Epithelial cell of umbilical artery (primary cell): ENCODE data around the gene LEP. TPM values are rescaled to one million over a fixed set of nuclear protein-coding genes. Genes with fewer than 3 reads are reported as not detected.

ENCODE experiments used
- total RNA-seq: library from RNA; depleted of rRNA; stranded (reverse); fragments of >200 nt; gene quantifications from 2 replicates; pipeline ENCODE4 v1.2.3, GENCODE V29; 2014

The LEP gene
- total RNA-seq = not detected in 2 replicates

DNA sequence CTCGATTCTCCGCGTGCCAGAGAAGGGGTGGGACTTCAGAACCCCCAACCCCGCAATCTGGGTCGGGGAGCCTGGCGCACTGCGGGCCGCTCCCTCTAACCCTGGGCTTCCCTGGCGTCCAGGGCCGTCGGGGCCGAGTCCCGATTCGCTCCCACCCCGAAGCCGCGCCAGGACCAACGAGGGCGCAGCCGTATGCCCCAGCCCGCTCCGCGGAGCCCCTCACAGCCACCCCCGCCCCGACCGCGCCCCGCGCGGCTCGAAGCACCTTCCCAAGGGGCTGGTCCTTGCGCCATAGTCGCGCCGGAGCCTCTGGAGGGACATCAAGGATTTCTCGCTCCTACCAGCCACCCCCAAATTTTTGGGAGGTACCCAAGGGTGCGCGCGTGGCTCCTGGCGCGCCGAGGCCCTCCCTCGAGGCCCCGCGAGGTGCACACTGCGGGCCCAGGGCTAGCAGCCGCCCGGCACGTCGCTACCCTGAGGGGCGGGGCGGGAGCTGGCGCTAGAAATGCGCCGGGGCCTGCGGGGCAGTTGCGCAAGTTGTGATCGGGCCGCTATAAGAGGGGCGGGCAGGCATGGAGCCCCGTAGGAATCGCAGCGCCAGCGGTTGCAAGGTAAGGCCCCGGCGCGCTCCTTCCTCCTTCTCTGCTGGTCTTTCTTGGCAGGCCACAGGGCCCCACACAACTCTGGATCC is at the start of gene LEP:
LEP (plus strand) TSS at position 583 of the 691 bp plus-strand sequence. CDS start 10,741 bp downstream, outside the sequence.

Other genes with a start within 250 kb of the LEP start
- gene LRRC4, start 209.8 kb upstream of the LEP start, total RNA-seq = 0.32 and 0.61 TPM in 2 replicates
- gene RBM28, start 102.6 kb downstream of the LEP start, total RNA-seq = 15.3 and 19.6 TPM in 2 replicates
- gene PRRT4, start 120.4 kb downstream of the LEP start, total RNA-seq = 0.32 TPM in 1 of 2 replicates, not detected in the other
- gene IMPDH1, start 168.7 kb downstream of the LEP start, total RNA-seq = 51.2 and 64.6 TPM in 2 replicates
- 11.1 and 17.9 TPM in 2 replicates for gene HILPDA, start 214.6 kb downstream of the LEP start, total RNA-seq
- 36.7 and 51.5 TPM in 2 replicates for gene METTL2B, start 235.5 kb downstream of the LEP start, total RNA-seq